Activated gamma-delta T cell treated with Interleukin-2 at 50 U/mL for 16 hours (primary cell): Measurements from ENCODE around the gene ALKBH4.
"Not testable (repeated sequence)": the region's sequence is repeated elsewhere in the genome, so short reads cannot be mapped to it uniquely, and the experiment has no call there.

Experiments
- DNase-seq: peaks from one replicate; pipeline ENCODE4 v3.0.0-alpha.2; 2020

Gene ALKBH4

DNA sequence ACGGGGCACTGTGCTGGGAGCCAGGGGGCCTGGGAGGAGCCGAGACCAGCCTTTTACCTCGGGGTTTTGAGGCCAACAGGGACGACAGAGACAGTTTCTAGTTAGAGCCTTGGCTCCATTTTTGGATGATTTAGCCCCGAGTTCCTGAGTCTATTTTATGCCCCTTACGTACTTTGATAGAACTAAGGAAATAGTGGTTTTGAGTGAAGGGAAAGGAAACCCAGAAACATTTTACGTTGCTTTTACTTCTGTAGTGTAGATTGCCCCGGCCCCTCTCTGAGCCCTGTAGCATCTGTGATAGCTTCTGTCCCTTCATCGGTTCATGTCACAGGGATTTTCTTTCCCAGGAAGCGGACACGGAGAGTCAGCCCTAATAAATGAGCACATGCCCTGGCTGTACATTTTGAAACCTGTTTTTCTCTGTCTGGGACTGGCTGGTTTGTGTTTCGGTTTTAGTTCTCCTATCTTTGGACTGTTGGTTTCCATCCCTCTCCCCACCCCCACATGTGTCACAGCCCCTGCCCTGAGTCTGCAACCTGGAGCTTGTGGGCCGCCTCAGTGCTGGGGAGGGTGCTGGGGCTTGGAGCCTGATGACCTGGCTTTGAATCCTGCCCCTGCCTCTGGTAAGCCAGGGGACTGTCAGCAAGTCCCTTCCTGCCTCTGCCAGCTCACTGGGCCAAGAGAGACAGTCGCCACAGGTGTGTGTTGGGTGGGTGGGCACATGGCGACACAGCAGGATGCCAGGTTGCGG is 38.2 kb downstream of the ALKBH4 start:
- peak; percentile 52 for DNase-seq

GRCh38 chr7:102425639-102426267 is 38.9 kb downstream of the ALKBH4 start:
- DNase-seq: peak; percentile 77

GRCh38 chr7:102424787-102425218 is 39.9 kb downstream of the ALKBH4 start:
- DNase-seq: no peak

GRCh38 chr7:102424129-102424551 is 40.5 kb downstream of the ALKBH4 start:
- DNase-seq: no peak

DNA sequence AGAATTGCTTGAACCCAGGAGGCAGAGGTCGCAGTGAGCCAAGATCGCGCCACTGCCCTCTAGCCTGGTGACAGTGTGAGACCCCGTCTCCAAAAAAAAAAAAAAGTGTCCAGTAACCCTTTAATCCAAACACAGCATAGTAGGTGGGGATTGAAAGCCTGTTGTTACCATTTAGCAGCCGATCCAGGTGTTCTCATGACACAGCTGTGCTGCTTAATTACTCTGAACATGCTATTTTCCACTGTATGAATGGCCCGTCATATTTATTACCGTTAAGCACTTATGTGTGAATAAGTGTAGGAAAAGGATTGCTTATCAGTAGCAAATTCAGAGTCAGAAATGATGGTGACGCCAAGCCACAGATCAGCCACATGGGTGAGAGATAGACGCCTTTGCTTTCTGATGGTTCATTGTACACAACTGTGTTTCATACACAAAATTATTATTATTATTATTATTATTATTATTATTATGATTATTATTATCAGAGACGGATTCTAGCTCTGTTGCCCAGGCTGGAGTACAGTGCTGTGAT is 42.9 kb downstream of the ALKBH4 start:
- DNase-seq: no peak

- DNase-seq: no peak
These were observed 46.1 kb downstream of the ALKBH4 start for GRCh38 chr7:102418592-102418991.

DNA sequence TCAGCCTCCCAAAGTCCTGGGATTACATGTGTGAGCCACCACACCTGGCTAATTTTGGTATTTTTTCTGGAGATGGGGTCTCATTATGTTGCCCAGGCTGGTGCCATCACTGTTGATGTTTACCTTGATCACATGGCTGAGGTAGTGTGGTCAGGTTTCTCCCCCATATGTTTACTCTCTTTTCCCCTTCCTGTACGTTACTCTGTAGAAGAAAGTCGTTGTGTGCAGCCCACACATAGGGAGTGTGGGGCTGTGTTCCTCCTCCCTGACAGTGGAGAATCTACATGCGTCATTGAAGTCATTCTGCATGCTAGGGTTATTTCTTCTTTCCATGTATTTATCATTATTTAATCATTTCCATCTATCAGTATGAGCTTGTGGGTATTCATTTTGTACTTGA is 47.6 kb downstream of the ALKBH4 start:
- DNase-seq: no peak

DNA sequence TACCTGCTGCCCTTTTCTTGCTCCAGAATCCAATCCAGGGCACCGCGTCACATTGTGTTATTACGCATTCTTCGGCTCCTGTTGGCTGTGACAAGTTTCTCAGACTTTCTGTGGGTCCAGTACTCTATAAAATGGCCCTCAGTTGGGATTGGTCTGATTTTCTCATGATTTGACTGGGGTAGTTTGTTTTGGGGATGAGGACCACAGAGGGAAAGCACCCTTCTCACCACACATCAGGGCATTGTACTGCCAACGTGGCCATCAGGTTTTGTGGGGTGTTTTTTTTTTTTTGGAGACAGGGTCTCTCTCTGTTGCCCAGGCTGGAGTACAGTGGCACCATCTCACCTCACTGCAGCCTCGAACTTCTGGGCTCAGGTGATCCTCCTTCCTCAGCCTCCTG is 48.3 kb downstream of the ALKBH4 start:
- no peak for DNase-seq

- DNase-seq: peak; percentile 58
These were observed 48.9 kb downstream of the ALKBH4 start for GRCh38 chr7:102415685-102416225.

GRCh38 chr7:102413611-102414010 is 51.1 kb downstream of the ALKBH4 start:
- no peak for DNase-seq

GRCh38 chr7:102413091-102413490 is 51.6 kb downstream of the ALKBH4 start:
- DNase-seq: no peak

DNA sequence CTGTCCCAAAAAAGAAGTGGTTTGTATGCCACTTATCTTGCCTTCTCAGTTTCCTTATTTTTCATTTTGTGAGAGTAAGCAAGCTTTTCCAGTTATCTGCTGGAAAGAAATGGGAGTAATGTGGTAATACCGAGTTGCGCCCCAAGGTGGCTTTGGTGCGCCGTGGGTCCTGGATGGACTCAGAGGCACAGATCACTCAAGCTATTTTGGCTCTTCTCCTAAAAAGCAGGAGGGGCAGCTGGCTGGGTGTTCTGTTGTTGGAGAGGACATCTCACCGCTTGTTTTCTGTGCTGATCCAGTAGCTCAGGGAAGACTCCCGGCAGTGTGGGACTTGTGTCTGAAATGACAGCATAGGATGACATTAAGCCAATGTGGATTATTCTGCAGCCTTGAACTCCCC is 52.1 kb downstream of the ALKBH4 start:
- peak; percentile 40 for DNase-seq

- DNase-seq: no peak
These were observed 53.7 kb downstream of the ALKBH4 start for GRCh38 chr7:102410918-102411317.

GRCh38 chr7:102410123-102410522 is 54.5 kb downstream of the ALKBH4 start:
- no peak for DNase-seq

GRCh38 chr7:102409340-102409739 is 55.3 kb downstream of the ALKBH4 start:
- DNase-seq: no peak

- not testable (repeated sequence) for DNase-seq
These were observed 56.1 kb downstream of the ALKBH4 start for GRCh38 chr7:102408530-102408929.

- no peak for DNase-seq
These were observed 56.8 kb downstream of the ALKBH4 start for GRCh38 chr7:102407910-102408309.
